GM12892 (cell line): ENCODE measurements around the gene YOD1.
A peak's percentile ranks its signal among the peaks of the same experiment; 100 is the strongest.

Source experiments
- DNase-seq: peaks from one replicate; pipeline ENCODE4 v3.0.0; 2011; ENCODE audit not compliant: insufficient read length
- FAIRE-seq: peaks from 2 replicates; lab custom pipeline; 2011; peaks lifted over from hg19 to GRCh38; lab: Jason Lieb, UNC
- POLR2A ChIP-seq: IDR thresholded peaks from 2 replicates; pipeline ENCODE4 v1.6.1; 2011; ENCODE audit warnings: low read depth, low read length, control low read depth
- POLR2AphosphoS5 ChIP-seq: IDR thresholded peaks from 2 replicates; pipeline ENCODE4 v1.6.1; 2011; ENCODE audit warnings: low read depth, low read length, control low read depth
- TAF1 ChIP-seq: IDR thresholded peaks from 2 replicates; pipeline ENCODE4 v1.6.1; 2011; ENCODE audit warnings: low read depth, mild to moderate bottlenecking, control low read depth, low read length, borderline replicate concordance

The YOD1 gene

DNA sequence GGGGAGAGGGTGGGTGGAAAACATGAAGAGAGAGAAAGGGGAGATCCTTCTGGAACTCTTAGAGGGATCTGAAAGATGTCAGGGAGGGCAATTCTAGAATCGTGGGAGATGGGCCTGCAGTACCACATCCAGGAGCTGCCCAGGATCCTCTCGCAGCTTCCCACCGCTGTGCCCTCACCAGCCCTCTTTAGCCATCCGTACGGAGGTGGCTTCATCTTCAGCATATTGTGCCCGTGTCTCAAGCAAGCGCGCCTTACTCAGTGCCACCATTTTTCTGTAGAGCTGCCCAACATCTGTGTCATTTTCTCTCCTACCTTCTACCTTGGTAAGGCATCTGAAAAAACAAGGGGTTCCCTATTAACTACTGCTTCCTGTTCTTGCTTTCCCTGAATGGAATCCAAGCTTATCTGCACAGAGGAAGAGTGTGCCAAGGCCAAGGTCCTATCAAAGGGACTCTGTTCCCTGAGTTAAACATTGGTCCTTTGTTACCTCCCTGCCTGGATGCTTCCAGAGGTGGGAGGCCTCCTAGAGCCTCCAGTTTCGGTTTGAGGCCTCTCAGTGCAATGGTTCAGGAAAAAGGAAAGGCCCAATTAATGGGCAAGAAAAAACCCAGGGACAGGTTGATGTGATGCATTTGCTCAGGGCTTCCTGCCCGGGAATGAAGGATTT lies 41.7 kb downstream of the YOD1 start:
- DNase-seq (no peak), FAIRE-seq (no peak)
- TF ChIP-seq POLR2A, result no peak
- no peak for TF ChIP-seq TAF1

DNA sequence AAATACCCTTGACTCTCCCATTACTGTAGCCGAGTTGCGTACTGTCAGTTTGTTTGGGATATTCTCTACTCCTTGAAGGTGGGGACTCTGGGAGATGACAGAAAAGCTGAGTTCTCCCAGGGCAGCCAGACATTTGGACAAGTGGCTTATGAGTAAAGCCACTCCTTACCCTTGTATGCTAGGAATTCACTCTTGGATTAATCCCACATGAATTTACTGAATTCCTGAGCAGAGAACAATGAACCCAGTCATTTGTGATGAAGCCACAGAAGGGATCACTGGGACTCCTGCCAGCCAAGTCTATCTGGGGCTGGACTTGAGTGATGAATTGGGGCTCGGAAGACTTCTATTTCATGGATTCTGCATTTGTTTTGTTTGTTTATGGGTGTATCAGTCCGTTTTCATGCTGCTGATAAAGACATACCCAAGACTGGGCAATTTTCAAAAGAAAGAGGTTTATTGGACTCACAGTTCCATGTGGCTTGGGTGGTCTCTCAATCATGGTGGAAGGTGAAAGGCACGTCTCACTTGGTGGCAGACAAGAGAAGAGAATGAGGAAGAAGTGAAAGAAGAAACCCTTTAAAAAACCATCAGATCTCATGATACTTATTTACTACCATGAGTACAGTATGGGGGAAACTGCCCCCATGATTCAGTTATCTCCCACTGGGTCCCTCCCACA lies 43.5 kb downstream of the YOD1 start:
- no peak for DNase-seq
- TF ChIP-seq TAF1, result no peak
- TF ChIP-seq POLR2A, result no peak
- no peak for TF ChIP-seq POLR2AphosphoS5
- no peak for FAIRE-seq

DNA sequence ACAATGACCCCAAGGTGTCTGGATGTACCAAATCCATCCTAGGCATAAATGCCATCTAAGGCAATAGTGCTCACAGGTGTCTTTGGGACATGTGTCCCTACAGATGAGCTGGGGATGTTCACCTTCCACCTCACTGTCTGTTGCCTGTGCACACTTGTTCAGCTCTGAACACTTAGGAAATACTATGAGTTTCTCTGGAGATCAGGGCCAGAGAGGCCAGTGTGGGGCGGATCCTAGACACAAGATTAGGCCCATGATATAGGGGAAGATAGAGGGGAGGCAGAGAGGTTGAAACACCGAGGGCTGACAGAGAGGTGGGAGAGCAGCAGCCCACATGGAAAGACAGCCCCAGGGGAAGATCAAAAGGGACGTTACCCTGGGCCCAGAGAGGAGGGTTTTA lies 44.1 kb downstream of the YOD1 start:
- DNase-seq (no peak), FAIRE-seq (no peak)
- no peak for TF ChIP-seq POLR2A
- TF ChIP-seq TAF1, result no peak
- TF ChIP-seq POLR2AphosphoS5, result no peak

DNA sequence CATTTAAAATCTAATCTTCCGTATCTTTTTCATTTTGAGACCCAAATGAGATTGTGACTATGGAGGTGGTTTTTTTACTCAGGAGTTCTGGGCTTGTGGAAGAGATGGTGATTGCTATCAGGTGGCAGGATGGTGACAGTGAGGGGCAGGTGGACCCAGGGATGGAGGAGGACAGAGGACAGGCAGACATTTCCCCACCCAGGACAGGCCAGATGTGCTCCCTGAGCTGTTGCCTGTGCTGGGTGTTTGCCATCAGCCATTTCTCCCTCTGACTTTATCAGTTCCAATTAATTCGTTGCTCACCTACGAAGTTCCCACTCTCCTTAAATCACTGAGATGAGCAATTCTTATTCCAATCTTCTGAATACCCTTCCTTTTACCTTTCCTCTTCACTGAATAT lies 44.9 kb downstream of the YOD1 start:
- FAIRE-seq, result no peak
- TF ChIP-seq POLR2AphosphoS5, result no peak
- TF ChIP-seq TAF1, result no peak
- no peak for TF ChIP-seq POLR2A
- no peak for DNase-seq

DNA sequence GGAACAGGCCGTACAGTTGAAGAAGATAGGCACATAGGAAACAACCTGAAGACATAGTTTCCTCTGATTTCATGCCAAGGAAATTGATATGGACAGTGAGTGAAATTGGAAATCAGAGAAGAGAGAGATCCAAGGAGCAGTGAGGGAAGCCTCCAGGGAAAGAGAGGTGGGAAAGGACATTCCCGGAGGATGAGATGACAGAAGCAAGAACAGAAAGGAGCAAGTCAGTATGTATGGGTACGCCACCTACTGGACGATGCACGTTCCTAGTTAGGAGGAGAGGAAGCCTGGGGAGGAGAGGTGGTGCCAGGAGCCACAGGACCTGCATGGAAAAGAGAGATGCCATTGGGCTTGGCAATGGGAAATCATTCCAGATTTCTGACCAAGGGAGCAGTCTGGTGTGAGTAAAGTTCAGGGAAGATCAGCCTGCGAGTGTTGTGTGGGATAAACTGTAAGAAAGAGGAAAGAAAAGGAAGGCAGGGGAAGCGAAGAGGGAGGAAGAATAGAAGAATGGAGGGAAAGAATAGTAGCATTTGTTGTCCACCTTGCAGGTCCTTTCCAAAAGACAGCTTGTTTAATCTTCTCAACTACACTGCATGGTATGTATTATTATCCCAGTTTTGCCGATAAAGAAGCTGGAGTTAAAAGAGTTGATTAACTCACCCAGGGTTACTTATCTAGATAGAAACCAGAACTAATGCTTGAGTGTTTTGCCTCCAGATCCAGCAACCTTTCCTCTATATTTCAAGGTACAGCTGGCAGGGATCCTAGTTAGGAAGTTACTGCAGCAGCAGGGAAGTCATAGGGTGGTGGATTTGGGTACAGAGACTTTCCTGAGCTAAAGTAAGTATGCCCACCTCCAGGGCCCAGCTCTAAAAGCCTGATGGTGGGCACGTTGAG lies 45.8 kb downstream of the YOD1 start:
- peak; percentile 81 for FAIRE-seq
- DNase-seq, result no peak
- TF ChIP-seq POLR2AphosphoS5 (no peak), POLR2A (no peak), TAF1 (no peak)

DNA sequence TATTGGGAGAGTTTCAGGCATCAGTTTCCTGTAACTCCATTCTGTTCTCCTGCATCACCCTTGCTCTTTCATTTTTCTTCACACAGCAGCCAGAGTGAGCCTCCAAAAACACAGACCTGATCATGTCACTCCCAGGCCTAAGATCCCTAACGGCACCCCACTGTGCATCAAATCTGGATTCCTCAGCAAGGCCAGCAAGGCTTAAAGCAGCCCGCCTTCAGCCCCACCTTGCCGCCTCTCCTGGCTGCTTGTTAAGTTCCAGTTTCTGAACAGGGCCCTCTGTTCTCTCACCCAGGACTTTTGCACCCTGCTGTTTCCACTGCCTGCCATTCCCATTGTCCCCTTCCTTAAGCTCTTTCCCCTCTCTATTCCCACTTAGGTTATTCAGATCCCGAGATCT lies 47.8 kb downstream of the YOD1 start:
- DNase-seq (no peak), FAIRE-seq (no peak)
- TF ChIP-seq TAF1 (no peak), POLR2A (no peak)

DNA sequence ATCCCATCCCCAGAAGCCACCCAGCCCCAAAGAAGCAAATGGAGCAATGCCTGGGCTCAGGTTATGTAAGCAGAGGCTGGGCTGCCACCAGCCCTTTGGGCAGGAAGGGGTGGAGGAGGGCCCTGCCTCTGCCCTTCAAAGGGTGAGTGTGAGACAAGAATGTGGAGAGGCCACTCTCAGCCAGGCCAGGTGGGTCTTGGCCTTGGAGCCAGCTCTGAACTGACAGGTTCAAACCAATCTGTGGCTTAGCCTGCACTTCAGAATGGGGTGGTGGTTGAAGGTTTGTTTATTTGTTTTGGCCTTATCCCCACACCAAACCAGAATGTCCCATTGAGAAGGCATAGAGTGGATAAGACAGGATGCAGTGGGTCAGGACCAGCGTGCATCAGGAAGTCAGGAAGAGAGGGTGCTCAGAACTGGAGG lies 48.3 kb downstream of the YOD1 start:
- FAIRE-seq, result no peak
- TF ChIP-seq TAF1, result no peak
- TF ChIP-seq POLR2AphosphoS5, result no peak
- no peak for TF ChIP-seq POLR2A
- DNase-seq, result no peak

DNA sequence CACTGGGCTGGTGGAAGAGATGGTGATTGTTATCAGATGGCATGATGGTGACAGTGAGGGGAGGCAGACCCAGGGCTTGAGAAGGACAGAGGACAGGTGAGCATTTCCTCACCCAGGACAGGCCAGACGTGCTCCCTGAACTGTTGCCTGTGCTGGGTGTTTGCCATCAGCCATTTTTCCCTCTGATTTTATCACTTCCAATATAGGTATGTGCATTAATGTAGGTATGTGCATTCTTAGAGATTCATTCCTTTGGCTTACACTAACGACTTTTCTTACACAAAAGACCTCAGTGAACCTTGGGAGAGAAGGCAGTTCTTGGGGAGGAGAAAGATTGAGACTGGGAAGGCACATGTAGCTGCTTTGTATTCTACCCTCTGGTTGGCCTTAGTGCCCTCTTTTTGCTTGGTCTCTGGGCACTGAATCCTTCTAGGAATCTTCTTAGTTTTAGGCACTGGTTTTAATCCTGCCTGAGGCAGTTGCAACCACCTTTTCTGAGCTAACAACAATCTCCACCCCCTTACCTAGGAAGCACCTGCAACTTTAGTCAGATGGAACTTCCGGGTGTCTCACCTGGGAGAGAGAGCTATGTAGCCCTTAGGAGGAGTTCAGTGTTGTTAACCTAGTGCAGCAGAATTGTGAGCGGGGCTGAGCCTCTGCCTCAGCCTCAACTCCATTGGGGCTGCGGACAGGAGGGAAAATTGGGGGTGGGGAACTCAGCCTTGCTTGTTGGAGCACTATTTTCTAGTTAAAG lies 49.3 kb downstream of the YOD1 start:
- DNase-seq, result no peak
- no peak for FAIRE-seq
- no peak for TF ChIP-seq TAF1
- no peak for TF ChIP-seq POLR2A
- TF ChIP-seq POLR2AphosphoS5, result no peak

DNA sequence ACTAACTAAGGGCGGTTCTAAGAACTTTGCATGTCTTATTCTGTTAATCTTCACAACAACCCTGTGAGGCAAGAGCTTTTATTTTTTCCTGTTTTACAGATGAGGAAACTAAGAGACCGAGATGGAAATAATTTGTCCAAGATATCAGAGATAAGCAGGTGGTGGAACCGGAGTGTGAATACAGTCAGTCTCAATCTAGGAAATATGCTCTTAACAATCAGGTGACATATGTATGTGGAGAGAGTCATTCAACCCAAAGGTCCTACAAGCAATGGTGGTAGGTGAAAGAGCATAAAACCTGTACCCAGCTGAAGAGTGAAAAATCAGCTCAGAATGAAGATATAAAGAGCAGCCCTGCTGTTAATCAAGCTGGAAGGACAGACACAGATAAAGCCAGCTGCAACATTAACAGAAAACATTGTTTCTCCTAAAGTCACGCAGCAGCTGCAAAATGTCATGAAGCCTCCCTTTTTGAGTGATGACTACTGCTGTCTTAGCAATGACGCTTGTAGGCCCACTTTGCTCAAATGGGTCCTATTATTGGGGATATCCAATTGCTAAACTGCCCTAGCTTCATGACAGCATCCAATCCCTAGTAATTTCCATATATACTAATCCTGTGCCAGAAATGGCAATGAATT lies 50.2 kb downstream of the YOD1 start:
- TF ChIP-seq POLR2AphosphoS5 (no peak), POLR2A (no peak), TAF1 (no peak)
- DNase-seq, result no peak
- FAIRE-seq, result no peak

DNA sequence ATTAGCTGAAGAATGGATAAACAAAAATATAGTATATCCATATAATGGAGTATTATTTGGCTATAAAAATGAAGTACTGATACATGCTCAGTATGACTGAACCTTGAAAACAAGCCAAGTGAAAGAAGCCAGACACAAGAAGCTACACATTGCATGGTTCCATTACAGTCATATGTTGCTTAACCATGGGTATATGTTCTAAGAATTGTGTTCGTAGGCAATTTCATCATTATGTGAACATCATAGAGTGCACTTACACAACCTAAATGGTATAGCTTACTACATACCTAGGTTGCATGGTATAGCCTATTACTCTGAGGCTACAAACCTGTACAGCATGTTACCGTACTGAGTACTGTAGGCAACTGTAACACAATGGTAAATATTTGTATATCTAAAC lies 52.2 kb downstream of the YOD1 start:
- FAIRE-seq (no peak), DNase-seq (no peak)
- TF ChIP-seq TAF1 (no peak), POLR2AphosphoS5 (no peak), POLR2A (no peak)
